Kidney tubule cell (primary cell): Measurements from ENCODE around the gene FGD4.

Experiments
- DNase-seq: peaks from one replicate; pipeline ENCODE4 v3.0.0-alpha.2; 2018; ENCODE audit warnings: low spot score

FGD4 gene

DNA sequence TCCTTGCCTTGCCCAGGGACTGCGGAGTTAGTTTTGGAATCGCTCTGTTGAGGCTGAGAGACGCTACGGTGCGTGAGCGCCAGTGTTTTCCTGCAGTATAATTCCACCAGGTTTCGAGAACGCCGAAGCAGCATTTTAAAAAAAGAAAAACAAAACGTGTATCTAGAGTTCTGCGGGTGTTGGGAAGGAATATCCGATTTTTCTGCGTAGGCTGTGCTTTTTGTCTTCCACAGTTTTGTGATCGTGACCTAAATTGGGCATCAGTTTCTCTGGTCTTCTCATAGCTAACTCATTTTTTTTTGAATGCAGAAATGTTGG is 280.5 kb downstream of the FGD4 start:
- DNase-seq = no peak

DNA sequence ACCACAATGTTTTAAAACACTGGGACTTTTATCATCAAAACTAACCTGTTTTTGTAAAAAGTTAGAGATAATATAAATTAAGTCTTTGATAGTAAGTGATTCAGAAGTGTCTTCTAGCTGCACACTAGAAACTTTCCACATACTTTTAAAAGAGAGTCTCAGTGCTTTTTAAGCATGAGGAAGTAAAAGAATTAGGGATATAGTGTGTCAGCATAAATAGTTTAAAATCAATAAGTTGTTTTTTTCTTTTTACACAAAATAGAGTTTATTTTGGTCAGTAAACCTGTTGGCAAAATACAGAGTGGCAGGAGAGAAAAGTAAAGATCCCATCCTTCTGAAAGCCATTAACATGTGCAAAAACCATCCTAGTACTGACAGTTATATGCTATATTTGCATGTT is 281.4 kb downstream of the FGD4 start:
- no peak for DNase-seq

DNA sequence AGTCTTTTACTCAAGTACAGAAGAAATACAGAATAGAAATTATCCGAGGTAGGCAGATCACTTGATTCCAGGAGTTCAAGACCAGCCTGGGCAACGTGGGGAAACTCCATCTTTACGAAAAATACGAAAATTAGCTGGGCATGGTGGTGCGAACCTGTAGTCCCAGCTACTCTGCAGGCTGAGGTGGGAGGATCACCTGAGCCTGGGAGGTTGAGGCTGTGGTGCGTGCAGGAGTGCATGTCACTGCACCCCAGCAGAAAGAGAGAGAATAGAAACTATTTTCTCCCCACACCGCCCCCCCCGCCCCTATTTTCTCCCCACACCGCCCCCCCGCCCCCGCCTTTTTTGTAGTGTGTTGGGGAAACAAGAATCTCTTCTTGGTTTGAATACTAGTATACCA is 281.9 kb downstream of the FGD4 start:
- no peak for DNase-seq

DNA sequence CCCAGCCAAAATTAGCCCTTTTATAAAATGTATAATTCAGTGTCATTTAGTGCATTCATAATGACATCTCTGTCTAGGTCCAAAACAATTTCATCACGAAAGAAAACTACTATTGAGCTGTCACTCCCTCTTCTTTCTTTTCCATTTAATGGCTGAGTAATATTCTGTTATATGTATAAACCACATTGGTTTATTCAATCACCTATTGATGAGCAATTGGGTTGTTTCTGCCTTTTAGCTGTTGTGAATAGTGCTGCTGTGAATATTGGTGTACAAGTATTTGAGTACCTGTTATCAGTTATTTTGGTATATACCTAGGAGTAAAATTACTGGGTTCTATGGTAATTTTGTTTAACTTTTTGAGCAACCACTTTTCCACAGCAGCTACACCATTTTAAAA is 287.0 kb downstream of the FGD4 start:
- DNase-seq = no peak

DNA sequence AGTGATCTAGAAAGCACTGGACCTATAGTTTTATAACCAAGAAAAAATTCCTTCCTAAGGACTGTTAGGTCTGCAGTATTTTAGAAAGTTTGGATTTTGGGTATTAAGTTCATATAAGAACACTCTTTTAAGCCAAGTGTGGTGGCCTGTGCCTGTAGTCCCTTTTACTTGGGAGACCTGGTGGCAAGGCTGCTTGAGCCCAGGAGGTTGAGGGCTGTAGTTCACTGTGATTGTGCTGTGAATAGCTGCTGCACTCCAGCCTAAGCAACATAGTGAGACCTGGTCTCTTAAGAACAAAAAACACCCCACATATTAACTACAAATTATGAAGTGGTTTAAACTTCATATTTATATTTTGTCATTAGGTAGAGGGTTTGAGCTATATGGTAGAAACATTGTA is 289.4 kb downstream of the FGD4 start:
- no peak for DNase-seq

DNA sequence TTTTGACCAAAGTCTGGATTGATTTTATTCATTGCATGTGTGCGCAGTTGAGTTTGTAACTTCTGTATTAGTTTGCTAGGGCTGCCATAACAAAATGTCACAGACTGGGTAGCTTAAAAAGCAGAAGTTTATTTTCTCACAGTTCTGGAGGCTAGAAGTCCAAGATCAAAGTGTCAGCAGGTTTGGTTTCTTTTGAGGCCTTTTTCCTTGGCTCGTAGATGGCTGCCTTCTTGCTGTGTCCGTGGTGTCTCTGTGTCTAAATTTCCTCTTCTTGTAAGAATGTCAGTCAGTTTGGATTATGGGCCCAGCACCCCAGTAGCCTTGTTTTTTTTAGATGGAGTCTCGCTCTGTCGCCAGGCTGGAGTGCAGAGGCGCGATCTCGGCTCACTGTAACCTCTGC is 291.6 kb downstream of the FGD4 start:
- no peak for DNase-seq

DNA sequence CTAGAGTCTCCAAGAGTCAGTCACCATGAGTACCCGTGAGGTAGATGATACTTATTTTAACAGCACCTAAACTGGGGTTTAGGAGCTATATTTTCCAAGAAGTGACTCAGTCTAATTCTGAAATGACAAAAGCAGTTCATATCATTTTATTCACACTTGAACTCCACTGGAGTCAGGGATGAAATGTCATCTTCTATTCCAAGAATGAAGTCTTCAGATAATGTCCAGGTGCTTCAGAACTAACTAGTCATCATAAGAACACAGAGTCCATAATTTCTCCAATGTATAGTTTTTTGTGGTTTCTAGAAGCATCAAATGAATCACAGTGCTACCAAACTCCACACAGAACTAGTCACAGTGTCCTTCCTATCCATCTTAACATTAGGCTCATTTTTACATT is 293.0 kb downstream of the FGD4 start:
- DNase-seq = no peak

DNA sequence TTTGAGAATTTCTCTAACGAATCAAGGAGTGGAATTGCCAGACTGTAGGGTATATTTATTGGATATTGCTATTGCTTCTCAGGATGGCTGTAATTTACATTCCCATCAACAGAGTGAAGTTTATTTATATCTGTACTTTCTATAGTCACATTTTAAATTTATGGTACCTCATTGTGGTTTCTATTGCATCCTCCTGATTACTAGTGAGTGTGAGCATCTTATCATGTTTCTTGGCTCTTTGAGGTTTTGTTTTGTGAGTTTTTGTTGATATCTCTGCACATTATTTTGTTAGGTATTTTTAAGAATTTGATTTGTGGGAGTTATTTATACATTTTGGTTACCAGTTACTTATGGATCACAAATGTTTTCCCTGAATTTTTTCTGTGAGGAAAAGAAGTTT is 293.7 kb downstream of the FGD4 start:
- no peak for DNase-seq
